Fibroblast of skin of left quadriceps (primary cell): ENCODE measurements around the gene LARP1.

Experiments used
- DNase-seq, 2 experiments: peaks; one replicate each; pipeline ENCODE4 v3.0.0-alpha.2; 2013; ENCODE audit warnings: low read depth in 2 of 2

Gene LARP1

DNA sequence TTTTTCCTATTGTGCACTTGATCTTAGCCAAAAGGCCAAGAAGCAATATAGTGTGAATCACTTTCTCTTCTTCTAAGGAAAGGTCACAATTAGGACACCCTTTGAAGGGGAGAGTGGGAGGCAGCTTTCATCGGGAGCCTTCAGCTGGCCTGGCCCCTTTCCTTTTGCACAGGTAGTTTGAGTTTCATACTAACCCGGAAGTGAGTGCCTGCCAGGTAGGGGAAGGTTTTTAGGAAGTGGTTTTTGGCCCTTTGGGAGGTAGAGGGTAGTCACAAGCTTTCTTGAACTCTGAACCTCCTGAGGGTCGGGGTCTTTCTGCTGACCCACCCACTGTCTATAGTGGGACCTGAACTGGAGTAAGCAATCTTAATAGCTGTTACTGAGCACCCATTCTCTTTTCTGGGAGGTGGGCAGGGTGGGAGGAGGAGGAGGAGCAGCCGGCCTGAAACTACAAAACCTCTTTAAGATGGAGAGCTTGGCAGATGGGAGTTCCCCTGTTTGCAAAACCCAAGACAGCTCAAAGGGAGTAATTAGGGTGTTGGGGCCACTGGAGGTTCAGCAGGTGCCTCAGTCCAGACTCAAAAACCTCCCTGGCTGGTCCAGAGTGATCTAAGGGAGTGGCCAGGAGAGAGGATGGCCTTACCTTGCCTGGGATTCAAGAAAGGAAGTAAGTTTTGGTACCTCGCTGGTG is 6.0 kb downstream of the LARP1 start:
- DNase-seq: no peak

DNA sequence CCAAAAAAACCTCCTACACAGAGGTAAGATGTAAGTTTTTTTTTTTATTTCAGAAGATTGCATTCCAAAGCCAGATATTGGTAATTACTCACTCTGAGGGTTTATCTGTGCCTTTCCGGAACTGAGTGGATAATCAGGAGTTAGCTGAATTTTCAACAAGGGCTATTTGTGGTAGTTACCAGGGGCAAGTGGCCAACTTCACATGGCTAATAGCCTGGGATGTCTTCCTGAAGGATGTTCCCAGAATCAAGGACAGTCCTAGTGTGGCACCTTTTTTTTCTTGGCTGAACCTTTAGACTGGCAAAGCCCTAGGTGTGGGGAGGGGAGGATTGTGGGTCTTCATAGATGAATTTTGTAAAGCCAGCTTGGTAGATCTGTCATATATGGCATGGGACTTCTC is 7.1 kb downstream of the LARP1 start:
- DNase-seq: no peak

DNA sequence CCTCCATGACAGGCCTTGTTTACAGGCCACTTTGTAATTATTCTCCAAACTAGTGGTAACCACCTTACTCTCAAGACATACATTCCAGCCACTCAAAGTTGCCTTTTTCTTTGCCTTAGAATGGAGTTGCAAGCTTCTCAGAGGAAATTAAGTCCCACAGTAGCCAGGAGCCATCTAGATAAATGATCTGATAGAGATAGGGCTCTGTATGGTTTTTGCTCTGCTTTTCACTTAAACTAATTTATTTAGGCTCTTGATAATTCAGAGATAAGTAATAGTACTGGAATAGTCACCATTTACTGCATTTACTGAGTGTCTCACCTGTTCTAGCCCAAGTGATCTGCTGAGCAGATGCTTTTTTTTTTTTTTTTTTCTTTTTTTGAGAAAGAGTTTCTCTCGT is 7.5 kb downstream of the LARP1 start:
- DNase-seq: no peak

DNA sequence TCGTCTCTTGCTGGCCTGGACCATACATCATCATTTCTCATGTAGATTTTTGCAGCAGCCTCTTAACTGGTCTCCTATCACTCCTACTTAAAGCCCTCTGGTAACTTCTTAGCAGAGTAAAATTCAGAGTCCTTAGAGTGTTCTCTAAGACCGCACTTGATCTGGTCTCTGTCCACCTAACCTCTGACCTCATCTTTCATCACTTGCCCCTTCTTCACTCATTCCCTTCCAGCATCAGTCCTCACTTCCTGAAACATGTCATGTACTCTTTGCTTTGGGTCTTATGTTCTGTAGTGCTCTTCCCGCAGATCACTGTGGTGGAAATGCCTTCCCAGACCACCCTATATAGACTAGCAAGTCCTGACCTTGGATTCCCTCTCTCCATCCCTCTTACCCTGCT is 9.8 kb downstream of the LARP1 start:
- no peak for DNase-seq

DNA sequence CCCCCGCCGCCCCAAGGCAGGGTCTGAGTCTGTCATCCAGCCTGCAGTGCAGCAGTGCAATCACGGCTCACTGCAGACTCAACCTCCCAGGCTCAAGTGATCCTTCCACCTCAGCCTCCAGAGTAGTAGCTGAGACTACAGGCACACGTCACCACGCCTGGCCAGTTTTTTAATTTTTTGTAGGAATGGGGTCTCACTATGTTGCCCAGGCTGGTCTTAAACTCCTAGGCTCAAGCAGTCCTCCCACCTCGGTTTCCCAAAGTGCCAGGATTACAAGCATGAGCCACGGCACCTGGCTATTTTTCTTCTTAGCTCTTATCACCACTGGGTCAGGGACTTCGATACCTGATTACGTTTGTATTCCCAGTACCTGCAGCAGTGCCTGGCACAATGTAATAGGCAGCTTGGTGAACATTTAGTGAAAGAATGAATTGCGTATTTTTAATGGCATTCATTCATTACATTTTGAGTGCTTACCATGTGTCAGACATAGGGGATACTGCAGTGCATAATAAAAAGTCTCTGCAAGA is 10.3 kb downstream of the LARP1 start:
- DNase-seq: no peak

DNA sequence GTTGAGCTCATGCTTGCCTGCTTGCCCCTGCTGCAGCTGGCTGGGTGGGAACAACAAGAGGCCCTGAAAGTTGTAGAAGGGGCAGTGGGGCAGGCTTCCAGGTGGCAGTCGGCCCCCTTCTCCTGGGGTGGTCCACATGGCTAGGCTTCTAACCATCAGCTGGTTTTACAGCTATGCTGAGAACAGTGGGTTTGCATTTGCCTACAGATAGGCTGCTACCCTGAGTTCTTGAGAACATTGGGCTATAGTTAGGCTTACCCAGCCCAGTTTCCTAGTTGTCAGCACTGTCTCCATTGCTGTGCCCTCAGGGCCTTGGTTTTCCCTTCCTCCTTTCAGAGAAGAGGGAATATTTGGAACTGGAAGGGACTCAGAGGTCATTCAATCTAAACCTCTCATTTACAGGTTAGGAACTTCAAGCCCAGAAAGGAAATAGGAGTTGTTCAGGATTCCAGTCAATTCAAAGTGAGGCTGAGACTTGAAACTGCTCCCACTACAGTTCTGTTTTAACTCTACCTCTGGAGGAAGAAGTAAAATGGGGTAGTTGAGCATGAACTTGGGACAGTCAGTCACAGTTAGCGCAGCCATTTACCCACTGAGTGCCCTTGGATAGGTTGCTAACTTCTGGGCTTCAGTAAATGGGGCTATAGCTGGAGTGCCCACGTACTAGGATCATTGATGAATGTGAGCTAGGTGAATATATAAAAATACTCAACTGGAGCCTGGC is 11.5 kb downstream of the LARP1 start:
- DNase-seq: no peak

DNA sequence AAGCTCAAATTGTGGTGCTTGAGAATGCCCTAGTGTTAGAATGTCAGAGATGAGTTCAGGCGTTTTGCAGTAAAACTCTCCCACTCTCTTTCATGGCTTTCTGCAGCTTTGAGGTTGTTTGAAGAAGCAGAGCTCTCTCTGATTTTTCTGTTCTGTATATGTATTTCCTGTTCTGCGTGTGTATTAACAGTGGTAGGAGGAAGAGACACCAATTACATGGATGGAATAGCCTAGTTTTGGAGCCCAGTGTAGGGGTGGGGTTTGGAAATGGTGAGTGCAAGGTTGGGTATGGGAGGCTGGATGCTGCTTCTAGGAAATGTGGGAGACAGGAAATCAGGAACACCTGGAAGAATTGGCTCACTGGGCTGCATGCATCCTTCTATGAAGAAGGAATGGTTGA is 12.4 kb downstream of the LARP1 start:
- no peak for DNase-seq

DNA sequence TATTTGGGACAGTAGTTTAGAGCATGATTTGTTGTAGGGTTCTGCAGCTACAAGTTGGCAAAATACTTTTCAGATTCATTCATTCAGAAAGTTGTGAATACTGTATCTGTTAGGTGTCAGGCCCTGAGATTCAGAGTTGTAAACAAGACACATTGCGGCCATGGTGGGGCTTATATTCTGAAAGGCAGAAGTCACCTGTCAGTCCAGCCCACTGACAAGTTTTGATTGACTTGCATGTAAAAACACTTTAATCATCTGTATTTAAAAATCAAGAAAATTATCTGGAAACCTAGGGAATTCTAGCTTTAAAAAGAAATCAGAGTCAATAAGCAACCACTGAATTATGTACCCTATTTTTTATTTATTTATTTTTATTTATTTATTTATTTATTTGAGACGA is 13.0 kb downstream of the LARP1 start:
- no peak for DNase-seq

DNA sequence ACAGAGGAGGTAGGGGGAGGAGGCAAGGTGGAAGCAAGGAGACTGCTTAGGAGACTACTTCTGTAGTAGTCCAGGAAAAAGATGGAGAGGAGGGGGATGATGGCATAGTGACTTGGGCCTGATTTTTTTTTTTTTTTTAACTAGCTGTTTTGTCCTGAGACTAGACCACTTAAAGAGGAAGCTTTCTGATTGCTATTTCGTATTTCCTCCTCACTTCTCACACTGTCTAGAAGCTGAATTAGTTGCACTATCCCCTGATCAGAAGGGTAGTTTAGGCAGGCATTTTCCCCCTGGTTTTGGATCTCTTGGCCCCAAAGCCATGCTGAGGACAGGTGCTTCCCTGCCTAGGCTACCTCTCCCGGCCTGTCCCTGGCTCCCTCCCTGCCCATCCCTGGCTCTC is 14.9 kb downstream of the LARP1 start:
- DNase-seq: no peak

DNA sequence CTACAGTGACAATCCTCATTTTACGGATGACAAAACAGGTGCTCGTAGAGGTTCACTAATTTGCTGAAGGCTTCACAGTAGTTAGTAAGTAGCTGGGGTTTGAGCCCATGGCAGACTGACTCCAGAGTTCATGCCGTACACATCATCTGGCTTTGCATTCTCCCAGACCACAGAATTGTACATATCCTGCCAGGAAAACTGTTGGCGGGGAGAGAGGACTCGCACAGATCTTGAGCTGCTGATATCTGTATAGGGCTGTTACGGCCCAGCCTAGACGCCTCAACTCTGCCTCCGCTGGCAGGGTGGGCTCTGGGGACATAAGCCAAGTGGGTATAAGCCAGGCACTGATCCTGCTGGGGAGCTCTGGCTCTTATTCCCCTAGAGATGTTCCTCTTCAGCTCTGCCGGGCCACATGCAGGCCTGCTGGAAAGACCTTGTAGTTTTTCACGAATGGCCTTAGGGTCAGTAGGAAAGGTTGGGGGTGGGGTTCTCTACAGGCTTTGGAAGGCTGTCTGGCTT is 16.3 kb downstream of the LARP1 start:
- peak; percentile 78 to 79 for DNase-seq

DNA sequence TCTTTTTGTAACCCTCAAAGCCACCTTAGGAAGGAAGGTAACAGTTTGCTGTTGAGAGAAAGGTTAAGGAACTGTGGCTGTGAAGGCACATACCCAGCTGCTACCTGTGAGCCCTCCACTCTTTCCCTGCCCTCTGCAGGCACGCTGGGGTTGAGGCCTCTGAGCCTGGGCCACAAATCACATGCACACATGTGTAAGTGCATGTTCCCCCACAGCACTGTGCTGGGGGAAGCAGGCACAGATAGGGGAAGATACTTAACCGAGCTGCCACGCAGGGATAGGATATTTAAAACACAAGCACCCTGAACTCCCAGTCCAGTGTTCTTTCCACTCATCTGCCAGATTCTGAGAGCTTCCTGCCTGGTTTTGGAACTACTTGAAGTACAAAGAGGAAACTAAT is 18.1 kb downstream of the LARP1 start:
- DNase-seq: no peak

DNA sequence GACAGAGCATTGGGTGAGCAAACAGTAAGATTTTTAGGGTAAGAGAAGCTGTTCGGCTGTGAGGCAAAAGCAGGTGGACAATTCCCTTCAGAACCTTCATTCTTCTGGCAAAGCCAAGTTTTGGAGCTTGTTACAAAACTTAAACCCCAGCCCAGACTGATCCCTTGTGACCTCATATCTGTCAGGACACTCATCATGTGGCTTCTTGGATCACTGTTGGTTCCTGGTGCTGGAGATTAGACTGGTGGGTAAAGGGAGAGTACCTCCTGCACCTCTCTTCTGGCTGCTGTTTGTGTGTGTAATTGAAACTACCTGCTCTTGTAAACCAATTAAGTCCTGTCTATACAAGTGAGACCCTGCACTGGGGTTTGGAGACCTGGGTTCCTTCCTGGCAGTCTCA is 21.0 kb downstream of the LARP1 start:
- DNase-seq: no peak

DNA sequence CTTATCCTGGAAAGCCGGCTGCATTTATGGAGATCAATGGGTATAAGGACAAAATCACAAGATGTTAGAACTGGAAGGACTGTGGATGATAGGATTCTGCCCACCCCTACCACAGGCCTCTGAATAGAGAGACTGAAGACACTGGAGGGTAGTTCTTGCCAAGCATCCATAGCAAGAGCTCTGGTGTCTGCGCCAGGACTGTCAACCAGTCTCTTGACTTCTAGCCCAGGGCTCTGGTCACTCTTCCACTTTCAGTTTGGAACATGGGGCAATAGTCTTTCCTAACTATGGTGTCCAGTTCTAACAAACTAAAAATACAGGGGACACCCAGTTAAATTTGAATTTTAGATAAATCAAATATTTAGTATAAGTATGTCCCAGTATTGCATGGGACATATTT is 23.4 kb downstream of the LARP1 start:
- no peak for DNase-seq

DNA sequence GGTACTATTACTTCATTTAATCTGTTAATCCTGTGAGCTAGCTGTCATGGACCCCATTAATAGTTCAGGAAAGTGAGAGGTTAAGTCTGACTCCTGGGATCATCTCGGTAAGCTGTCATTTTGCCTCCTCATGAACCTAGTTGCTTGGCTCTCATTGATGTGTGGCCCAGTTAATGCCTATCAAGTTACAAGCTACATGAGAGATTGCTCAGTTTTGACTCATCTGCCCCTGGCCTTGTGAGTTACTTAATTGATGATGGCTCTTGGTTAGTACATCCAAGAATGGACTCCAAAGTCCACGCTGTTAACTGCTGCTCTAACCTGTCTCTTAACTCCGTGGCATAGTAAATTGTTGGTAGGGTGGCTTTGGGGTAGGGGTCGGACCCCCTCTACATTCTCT is 23.9 kb downstream of the LARP1 start:
- peak; percentile 44 to 45 for DNase-seq

DNA sequence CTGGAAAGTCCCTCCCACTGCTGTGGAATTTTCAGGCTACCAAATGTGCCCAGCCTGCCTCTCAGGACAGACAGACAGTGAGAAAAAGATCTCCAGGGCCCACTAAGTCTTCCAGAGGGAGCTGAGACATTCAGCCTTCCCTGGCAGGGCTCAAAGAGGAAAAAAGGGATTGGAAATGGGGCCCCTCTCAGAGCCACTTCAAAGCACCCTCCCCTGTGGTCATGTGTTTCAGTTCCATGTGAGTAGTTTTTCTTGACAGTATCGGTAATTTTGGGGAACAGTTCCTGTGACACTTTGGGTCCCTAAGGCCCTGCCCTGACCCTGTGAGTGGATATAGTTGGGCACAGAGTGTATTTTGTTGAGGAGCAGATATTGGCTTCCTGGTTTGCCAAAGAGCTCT is 25.0 kb downstream of the LARP1 start:
- DNase-seq: no peak

DNA sequence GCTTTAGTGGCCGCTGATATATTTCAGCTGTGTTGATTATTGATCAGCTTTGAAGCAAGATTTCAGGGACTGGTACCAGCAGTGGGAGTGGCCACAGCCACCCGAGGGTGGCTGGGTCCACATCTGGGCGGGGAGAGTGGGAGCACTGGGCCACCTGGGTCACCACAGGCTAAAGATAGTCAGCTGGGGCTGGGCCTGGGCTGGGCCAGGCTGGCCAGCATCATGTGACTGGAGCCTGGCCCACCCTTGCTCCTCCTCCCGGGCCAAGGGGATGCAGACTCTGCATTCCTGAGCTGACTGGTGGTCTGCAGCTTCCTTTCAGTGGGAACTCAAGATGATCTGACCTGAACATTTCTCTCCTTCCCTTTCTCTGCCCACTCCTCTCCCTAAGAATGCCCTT is 27.1 kb downstream of the LARP1 start:
- DNase-seq: no peak

DNA sequence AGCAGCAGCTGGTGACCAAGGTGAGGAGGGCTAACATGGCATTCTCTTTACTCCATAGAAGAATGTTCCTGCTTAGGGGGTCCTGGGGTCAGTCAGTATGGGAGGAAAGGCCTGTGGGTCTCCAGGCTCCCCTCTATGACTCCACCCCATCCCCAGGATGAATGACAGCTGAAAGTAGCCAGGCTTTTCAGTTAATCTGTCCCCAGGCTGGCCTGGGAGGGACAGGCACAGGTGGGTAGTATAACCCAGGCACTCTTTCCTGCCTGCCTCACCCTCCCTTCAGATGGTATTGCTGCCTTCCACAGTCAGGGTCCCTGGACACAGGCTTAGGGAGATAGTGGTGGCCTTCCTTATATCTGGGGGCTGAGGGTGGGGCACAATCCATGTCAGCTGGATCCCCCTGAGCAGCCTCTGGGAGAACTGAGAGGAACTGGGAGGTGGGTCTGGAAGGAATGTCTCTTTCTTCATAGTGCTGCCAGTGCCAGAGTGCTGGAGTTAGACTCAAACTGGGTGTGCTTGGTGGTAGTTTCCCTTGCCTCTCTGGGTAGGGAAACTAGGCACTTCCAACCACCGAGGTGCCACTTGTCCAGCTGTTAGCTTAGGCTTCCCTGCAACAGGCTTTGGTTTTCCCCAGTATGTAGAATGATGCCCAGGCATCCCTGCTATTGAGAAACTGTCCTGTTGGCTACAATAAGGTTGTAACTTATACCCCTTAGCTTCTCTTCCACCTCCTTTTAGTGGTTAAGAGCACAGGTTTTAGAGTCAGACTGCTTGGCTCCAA is 27.8 kb downstream of the LARP1 start:
- no peak for DNase-seq

DNA sequence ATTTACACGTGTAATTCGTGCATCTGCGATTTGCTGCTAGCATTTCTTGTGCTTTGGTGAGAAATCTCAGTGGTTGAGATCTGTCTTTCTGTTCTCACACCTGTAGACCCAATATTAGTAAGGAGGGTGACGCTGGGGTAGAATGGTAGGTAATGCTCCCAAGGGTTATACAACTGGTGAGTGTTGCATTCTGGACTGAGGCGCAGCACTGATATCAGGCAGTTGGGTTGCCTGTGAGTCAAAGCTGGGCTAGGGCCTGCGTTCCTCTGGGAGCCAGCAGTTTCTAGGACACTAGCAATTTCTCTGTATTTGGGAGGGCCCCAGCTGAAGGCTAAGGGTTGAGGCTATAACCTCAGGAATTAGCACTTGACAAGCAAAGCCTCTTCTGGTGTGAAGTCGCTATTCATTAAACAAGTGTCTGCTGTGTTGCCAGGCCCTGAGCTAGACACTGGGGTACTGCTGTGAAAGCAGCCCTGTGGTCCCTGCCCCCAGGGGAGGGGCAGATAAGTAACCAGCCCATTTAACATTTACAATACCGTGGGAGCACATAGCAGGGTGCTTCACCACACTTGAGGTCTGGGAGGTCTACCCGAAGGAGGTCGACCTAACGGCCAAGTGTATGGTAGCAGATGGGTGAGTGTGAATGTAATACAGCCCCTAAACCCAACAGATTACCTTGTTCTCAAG is 28.7 kb downstream of the LARP1 start:
- DNase-seq: no peak

DNA sequence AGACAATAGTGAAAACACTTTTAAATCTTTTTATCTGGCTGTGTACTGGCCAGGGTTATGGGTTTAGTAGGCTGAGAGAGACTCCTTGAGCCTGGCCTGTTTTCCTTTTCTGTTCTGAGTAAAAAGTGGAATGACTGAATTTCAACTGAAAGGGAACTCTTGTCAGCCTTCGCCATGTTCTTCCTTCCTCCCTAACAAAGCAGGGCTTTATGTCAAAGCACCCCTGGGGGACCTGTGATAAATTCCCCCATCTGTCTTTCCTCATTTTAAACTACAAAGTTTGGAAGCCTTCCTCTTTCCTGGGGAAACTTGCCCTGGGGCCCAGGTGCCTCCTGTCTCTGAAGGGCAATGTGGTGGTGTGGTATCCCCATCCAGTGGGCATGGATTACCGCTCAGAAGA is 29.7 kb downstream of the LARP1 start:
- no peak for DNase-seq

DNA sequence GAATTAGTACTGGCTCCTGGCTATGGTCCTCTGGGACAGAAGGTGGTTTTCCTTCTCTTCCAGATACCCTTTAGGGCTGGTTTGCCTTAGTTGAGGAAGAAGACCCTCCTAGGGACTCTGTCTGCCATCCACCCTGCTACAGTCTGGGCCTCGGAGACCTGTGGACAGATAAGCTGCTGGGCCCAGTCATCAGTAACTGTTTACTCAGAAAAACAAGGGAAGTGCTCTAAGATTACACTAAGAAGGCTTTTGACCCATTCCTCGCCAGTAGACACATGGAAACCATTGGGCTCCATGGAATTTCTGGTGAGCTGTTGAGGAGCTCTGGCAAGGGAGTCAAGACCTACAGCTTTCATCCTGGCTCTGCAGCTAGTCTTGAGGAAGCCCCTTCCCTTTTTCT is 31.2 kb downstream of the LARP1 start:
- no peak for DNase-seq

DNA sequence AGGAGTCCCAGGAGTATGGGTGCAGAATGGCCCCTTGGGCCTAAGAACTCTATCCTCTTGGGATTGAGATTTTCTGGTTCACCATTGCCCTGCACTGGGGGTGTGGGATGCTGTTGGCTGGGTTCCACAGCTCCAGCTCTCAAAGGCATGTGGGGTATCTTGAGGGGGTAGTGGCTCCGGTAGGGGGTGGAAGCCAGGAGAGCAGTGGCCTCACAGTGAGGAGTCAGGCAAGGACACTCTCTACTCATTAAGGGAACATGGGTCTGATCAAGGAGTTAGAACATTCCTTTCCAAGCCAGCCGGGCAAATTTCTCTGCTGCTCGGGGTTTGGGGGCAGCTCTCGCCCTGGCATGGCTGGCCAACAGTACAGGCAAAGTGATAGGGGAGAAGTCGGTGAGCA is 33.0 kb downstream of the LARP1 start:
- no peak for DNase-seq

DNA sequence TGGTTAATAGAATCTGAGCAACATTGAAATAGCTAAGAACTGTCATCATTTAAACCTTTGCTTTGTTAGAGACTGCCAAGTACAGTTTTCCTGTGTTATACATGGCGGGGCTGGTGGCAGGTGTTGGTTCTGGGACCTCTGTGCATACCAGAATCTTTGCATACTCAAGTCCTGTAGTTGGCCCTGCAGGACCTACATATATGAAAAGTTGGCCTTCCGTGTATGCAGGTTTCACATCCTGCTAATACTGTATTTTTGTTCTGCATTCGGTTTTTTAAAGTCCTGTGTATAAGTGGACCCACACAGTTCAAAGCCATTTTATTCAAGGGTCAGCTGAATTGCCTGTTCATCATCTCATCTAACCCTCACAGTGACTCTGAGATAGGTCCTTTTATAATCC is 36.4 kb downstream of the LARP1 start:
- DNase-seq: no peak
